Measurements from ENCODE around the gene UPB1.
"Not testable (repeated sequence)": the region's sequence is repeated elsewhere in the genome, so short reads cannot be mapped to it uniquely, and the experiment has no call there.

The UPB1 gene

GRCh38 chr22:24518771-24519485 lies 23.8 kb downstream of the UPB1 start:
- Histone ChIP-seq H3K9me3 (ENCODE audit: control insufficient read depth, insufficient read depth, low read length) (no peaks in the 10 kb centered on the region), H3K36me3 (ENCODE audit: insufficient read depth, low read length) (no peaks in the 10 kb centered on the region), H3K9ac (ENCODE audit: low read depth, low read length) (no peak overlapping the region), H3K4me1 (ENCODE audit: insufficient read depth, low read length) (0 out of 2 replicates have a peak, but pooled peaks cover 3% of the 10 kb centered on the region)

- H3K4me1 ChIP-seq (ENCODE audit: insufficient read depth, low read length): 0 out of 2 replicates have a peak, but pooled peaks cover 3% of the 10 kb centered on the region
- no peaks in the 10 kb centered on the region for H3K9me3 ChIP-seq (ENCODE audit: control insufficient read depth, insufficient read depth, low read length)
- no peak overlapping the region for H3K9ac ChIP-seq (ENCODE audit: low read depth, low read length)
- H3K36me3 ChIP-seq (ENCODE audit: insufficient read depth, low read length): no peaks in the 10 kb centered on the region
Measured at GRCh38 chr22:24519496-24519895, 24.4 kb downstream of the UPB1 start.

GRCh38 chr22:24521791-24522245 lies 26.7 kb downstream of the UPB1 start:
- Histone ChIP-seq H3K36me3 (ENCODE audit: insufficient read depth, low read length) (no peaks in the 10 kb centered on the region), H3K9me3 (ENCODE audit: control insufficient read depth, insufficient read depth, low read length) (no peaks in the 10 kb centered on the region), H3K9ac (ENCODE audit: low read depth, low read length) (no peak overlapping the region), H3K4me1 (ENCODE audit: insufficient read depth, low read length) (no peaks in the 10 kb centered on the region)

GRCh38 chr22:24523873-24524272 lies 28.7 kb downstream of the UPB1 start:
- no peaks in the 10 kb centered on the region for H3K9me3 ChIP-seq (ENCODE audit: control insufficient read depth, insufficient read depth, low read length)
- no peaks in the 10 kb centered on the region for H3K4me1 ChIP-seq (ENCODE audit: insufficient read depth, low read length)
- H3K9ac ChIP-seq (ENCODE audit: low read depth, low read length): no peak overlapping the region
- H3K36me3 ChIP-seq (ENCODE audit: insufficient read depth, low read length): no peaks in the 10 kb centered on the region

GRCh38 chr22:24525416-24526037 lies 30.4 kb downstream of the UPB1 start:
- H3K36me3 ChIP-seq (ENCODE audit: insufficient read depth, low read length): no peaks in the 10 kb centered on the region
- no peaks in the 10 kb centered on the region for H3K9me3 ChIP-seq (ENCODE audit: control insufficient read depth, insufficient read depth, low read length)
- H3K9ac ChIP-seq (ENCODE audit: low read depth, low read length): no peak overlapping the region
- H3K4me1 ChIP-seq (ENCODE audit: insufficient read depth, low read length): no peaks in the 10 kb centered on the region

- H3K36me3 ChIP-seq (ENCODE audit: insufficient read depth, low read length): no peaks in the 10 kb centered on the region
- no peaks in the 10 kb centered on the region for H3K4me1 ChIP-seq (ENCODE audit: insufficient read depth, low read length)
- no peak overlapping the region for H3K9ac ChIP-seq (ENCODE audit: low read depth, low read length)
- no peaks in the 10 kb centered on the region for H3K9me3 ChIP-seq (ENCODE audit: control insufficient read depth, insufficient read depth, low read length)
Measured at GRCh38 chr22:24526191-24526590, 31.1 kb downstream of the UPB1 start.

- Histone ChIP-seq H3K9ac (ENCODE audit: low read depth, low read length) (no peak overlapping the region), H3K9me3 (ENCODE audit: control insufficient read depth, insufficient read depth, low read length) (no peaks in the 10 kb centered on the region), H3K36me3 (ENCODE audit: insufficient read depth, low read length) (no peaks in the 10 kb centered on the region), H3K4me1 (ENCODE audit: insufficient read depth, low read length) (no peaks in the 10 kb centered on the region)
Measured at GRCh38 chr22:24529898-24530297, 34.8 kb downstream of the UPB1 start.

- not testable (repeated sequence) for H3K9me3 ChIP-seq (ENCODE audit: control insufficient read depth, insufficient read depth, low read length); H3K4me1 ChIP-seq (ENCODE audit: insufficient read depth, low read length); H3K36me3 ChIP-seq (ENCODE audit: insufficient read depth, low read length); H3K9ac ChIP-seq (ENCODE audit: low read depth, low read length)
Measured at GRCh38 chr22:24530968-24531367, 35.8 kb downstream of the UPB1 start.

GRCh38 chr22:24532075-24532474 lies 36.9 kb downstream of the UPB1 start:
- Histone ChIP-seq H3K36me3 (ENCODE audit: insufficient read depth, low read length) (no peaks in the 10 kb centered on the region), H3K9me3 (ENCODE audit: control insufficient read depth, insufficient read depth, low read length) (no peaks in the 10 kb centered on the region), H3K9ac (ENCODE audit: low read depth, low read length) (no peak overlapping the region), H3K4me1 (ENCODE audit: insufficient read depth, low read length) (no peaks in the 10 kb centered on the region)

GRCh38 chr22:24535348-24535747 lies 40.2 kb downstream of the UPB1 start:
- H3K36me3 ChIP-seq (ENCODE audit: insufficient read depth, low read length): no peaks in the 10 kb centered on the region
- no peak overlapping the region for H3K9ac ChIP-seq (ENCODE audit: low read depth, low read length)
- H3K9me3 ChIP-seq (ENCODE audit: control insufficient read depth, insufficient read depth, low read length): no peaks in the 10 kb centered on the region
- no peaks in the 10 kb centered on the region for H3K4me1 ChIP-seq (ENCODE audit: insufficient read depth, low read length)

- H3K36me3 ChIP-seq (ENCODE audit: insufficient read depth, low read length): no peaks in the 10 kb centered on the region
- H3K4me1 ChIP-seq (ENCODE audit: insufficient read depth, low read length): no peaks in the 10 kb centered on the region
- H3K9me3 ChIP-seq (ENCODE audit: control insufficient read depth, insufficient read depth, low read length): no peaks in the 10 kb centered on the region
- no peak overlapping the region for H3K9ac ChIP-seq (ENCODE audit: low read depth, low read length)
Measured at GRCh38 chr22:24536089-24536488, 41.0 kb downstream of the UPB1 start.

GRCh38 chr22:24540470-24540869 lies 45.3 kb downstream of the UPB1 start:
- peaks cover 5% of the 10 kb centered on the region; the same call in 1 of the 2 replicates for H3K36me3 ChIP-seq (ENCODE audit: insufficient read depth, low read length)
- H3K4me1 ChIP-seq (ENCODE audit: insufficient read depth, low read length): no peaks in the 10 kb centered on the region
- no peak overlapping the region for H3K9ac ChIP-seq (ENCODE audit: low read depth, low read length)
- no peaks in the 10 kb centered on the region for H3K9me3 ChIP-seq (ENCODE audit: control insufficient read depth, insufficient read depth, low read length)

GRCh38 chr22:24541681-24542515 lies 46.8 kb downstream of the UPB1 start:
- H3K36me3 ChIP-seq (ENCODE audit: insufficient read depth, low read length): peaks cover 8% of the 10 kb centered on the region; the same call in 1 of the 2 replicates
- no peak overlapping the region for H3K9ac ChIP-seq (ENCODE audit: low read depth, low read length)
- no peaks in the 10 kb centered on the region for H3K4me1 ChIP-seq (ENCODE audit: insufficient read depth, low read length)
- no peaks in the 10 kb centered on the region for H3K9me3 ChIP-seq (ENCODE audit: control insufficient read depth, insufficient read depth, low read length)

GRCh38 chr22:24542641-24543040 lies 47.5 kb downstream of the UPB1 start:
- H3K4me1 ChIP-seq (ENCODE audit: insufficient read depth, low read length): no peaks in the 10 kb centered on the region
- H3K9ac ChIP-seq (ENCODE audit: low read depth, low read length): no peak overlapping the region
- no peaks in the 10 kb centered on the region for H3K9me3 ChIP-seq (ENCODE audit: control insufficient read depth, insufficient read depth, low read length)
- peaks cover 8% of the 10 kb centered on the region; the same call in 1 of the 2 replicates for H3K36me3 ChIP-seq (ENCODE audit: insufficient read depth, low read length)
